Mononuclear cell (primary cell): ENCODE measurements around the gene LAPTM5. TPM values are rescaled to one million over a fixed set of nuclear protein-coding genes. Genes with fewer than 3 reads are reported as not detected.

ENCODE experiments used
- total RNA-seq: library from RNA; depleted of rRNA; stranded (reverse); fragments of >200 nt; gene quantifications from one replicate; pipeline ENCODE4 v1.2.3, GENCODE V29; 2012

The LAPTM5 gene
- total RNA-seq, 1 donor, result 719 TPM

Other genes with a start within 250 kb of the LAPTM5 start
- gene MATN1, start 34.2 kb downstream of the LAPTM5 start, total RNA-seq, result 1.6 TPM
- 0.73 TPM for gene SDC3, start 151.0 kb upstream of the LAPTM5 start, total RNA-seq